Endodermal cell (in vitro differentiated cells): Measurements from ENCODE around the gene HEATR3. TPM values are rescaled to one million over a fixed set of nuclear protein-coding genes. Genes with fewer than 3 reads are reported as not detected.
"Not testable (repeated sequence)": the region's sequence is repeated elsewhere in the genome, so short reads cannot be mapped to it uniquely, and the experiment has no call there.

Experiments used
- DNase-seq: peaks from one replicate; pipeline ENCODE4 v3.0.0-alpha.2; 2017
- H3K27ac ChIP-seq: 2 replicates; pipeline ENCODE4 v1.5.1; 2013; ENCODE audit warnings: mild to moderate bottlenecking, low read depth, low read length, moderate library complexity
- H3K27me3 ChIP-seq: 2 replicates; pipeline ENCODE4 v1.6.1; 2013; ENCODE audit warnings: mild to moderate bottlenecking, low read length, moderate library complexity; ENCODE audit not compliant: insufficient read depth, control insufficient read depth, poor library complexity, severe bottlenecking
- H3K36me3 ChIP-seq: 2 replicates; pipeline ENCODE4 v1.7.0; 2013; ENCODE audit warnings: mild to moderate bottlenecking, low read length, moderate library complexity; ENCODE audit not compliant: control insufficient read depth, insufficient read depth
- H3K4me1 ChIP-seq: one replicate; pipeline ENCODE4 v1.7.0; 2013; ENCODE audit warnings: low read length; ENCODE audit not compliant: control insufficient read depth, insufficient read depth
- H3K4me3 ChIP-seq: 2 replicates; pipeline ENCODE4 v1.5.1; 2013; ENCODE audit warnings: mild to moderate bottlenecking, low read length, moderate library complexity
- H3K9ac ChIP-seq: 2 replicates; pipeline ENCODE4 v1.6.1; 2013; ENCODE audit warnings: mild to moderate bottlenecking, low read length, moderate library complexity; ENCODE audit not compliant: poor library complexity, severe bottlenecking; ENCODE audit errors: extremely low read depth
- H3K9me3 ChIP-seq: 2 replicates; pipeline ENCODE4 v1.6.1; 2013; ENCODE audit warnings: mild to moderate bottlenecking, low read length, moderate library complexity; ENCODE audit not compliant: control insufficient read depth
- H3K27ac Mint-ChIP-seq: 2 replicates; pipeline ENCODE4 v1.8.0; 2020; ENCODE audit warnings: mixed read lengths
- H3K27me3 Mint-ChIP-seq: 2 replicates; pipeline ENCODE4 v1.8.0; 2021; ENCODE audit warnings: mild to moderate bottlenecking, mixed read lengths; ENCODE audit not compliant: insufficient read depth
- H3K36me3 Mint-ChIP-seq: 2 replicates; pipeline ENCODE4 v1.8.0; 2020; ENCODE audit warnings: low read depth, mixed read lengths
- H3K4me1 Mint-ChIP-seq: 2 replicates; pipeline ENCODE4 v1.8.0; 2020; ENCODE audit warnings: mixed read lengths
- H3K4me3 Mint-ChIP-seq: 2 replicates; pipeline ENCODE4 v1.8.0; 2020; ENCODE audit warnings: mild to moderate bottlenecking, moderate library complexity, mixed read lengths
- H3K9me3 Mint-ChIP-seq: 2 replicates; pipeline ENCODE4 v1.8.0; 2020; ENCODE audit warnings: mild to moderate bottlenecking, mixed read lengths
- WGBS, 2 experiments: methylation state at CpG; one replicate each; pipeline versions ENCODE4 v1.1.5 to v1.1.7; 2013; ENCODE audit warnings: missing lambda C conversion rate in 2 of 2, mixed read lengths in 1 of 2; ENCODE audit not compliant: insufficient coverage in 1 of 2, insufficient read length in 1 of 2; 5-methylcytosine and 5-hydroxymethylcytosine counted together
- total RNA-seq, 2 donors: library from RNA; stranded (reverse); fragmentation: NEBNext Ultra II Directional in 1 of 2; extraction: Animal tissue kit (Norgen Biotek cat#: 25700) in 1 of 2; gene quantifications; 2 replicates in 1 of 2; 3 replicates in 1 of 2; pipeline ENCODE4 v1.2.1, GENCODE V29; 2021
- TF ChIP-seq, protein P1 (sequence below): fragments of 200-600 bp; sonication (generic); conservative IDR thresholded peaks from 2 replicates; pipeline ENCODE4 v1.5.0; 2021; ENCODE audit warnings: antibody characterized with exemption, mild to moderate bottlenecking

The HEATR3 gene
- total RNA-seq, 2 donors from 2014 or later = 13.0 to 14.9 TPM

DNA sequence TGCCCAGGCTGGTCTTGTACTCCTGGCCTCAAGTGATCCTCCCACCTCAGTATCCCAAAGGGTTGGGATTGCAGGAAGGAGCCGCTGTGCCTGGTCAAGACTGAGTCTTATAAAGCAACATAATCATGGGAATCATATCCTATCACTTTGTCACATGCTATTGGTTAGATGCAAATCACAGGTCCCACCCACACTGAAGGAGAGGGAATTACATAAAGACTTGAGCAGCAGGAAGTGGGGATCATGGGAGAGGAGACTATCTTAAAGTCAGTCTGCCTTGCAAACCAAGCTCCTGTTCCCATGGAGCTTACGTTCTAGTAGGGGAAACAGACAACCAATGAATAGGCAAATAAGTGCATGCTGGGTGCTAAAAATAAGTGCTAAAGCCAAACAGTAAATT lies 59.0 kb downstream of the HEATR3 start:
- H3K4me3 ChIP-seq = no peak overlapping the region
- no peak overlapping the region for H3K27ac ChIP-seq
- H3K27me3 Mint-ChIP-seq = no peaks in the 10 kb centered on the region
- H3K9ac ChIP-seq = no peak overlapping the region
- no peaks in the 10 kb centered on the region for H3K4me1 ChIP-seq
- no peak for DNase-seq
- H3K27ac Mint-ChIP-seq = no peak overlapping the region
- no peak overlapping the region for H3K4me3 Mint-ChIP-seq
- H3K27me3 ChIP-seq = no peaks in the 10 kb centered on the region
- H3K36me3 Mint-ChIP-seq = no peaks in the 10 kb centered on the region
- 90 to 100% methylated on average over 1 to 2 of the region's 2 CpGs for WGBS, 2 experiments
- no peaks in the 10 kb centered on the region for H3K36me3 ChIP-seq
- TF ChIP-seq, protein P1, sequence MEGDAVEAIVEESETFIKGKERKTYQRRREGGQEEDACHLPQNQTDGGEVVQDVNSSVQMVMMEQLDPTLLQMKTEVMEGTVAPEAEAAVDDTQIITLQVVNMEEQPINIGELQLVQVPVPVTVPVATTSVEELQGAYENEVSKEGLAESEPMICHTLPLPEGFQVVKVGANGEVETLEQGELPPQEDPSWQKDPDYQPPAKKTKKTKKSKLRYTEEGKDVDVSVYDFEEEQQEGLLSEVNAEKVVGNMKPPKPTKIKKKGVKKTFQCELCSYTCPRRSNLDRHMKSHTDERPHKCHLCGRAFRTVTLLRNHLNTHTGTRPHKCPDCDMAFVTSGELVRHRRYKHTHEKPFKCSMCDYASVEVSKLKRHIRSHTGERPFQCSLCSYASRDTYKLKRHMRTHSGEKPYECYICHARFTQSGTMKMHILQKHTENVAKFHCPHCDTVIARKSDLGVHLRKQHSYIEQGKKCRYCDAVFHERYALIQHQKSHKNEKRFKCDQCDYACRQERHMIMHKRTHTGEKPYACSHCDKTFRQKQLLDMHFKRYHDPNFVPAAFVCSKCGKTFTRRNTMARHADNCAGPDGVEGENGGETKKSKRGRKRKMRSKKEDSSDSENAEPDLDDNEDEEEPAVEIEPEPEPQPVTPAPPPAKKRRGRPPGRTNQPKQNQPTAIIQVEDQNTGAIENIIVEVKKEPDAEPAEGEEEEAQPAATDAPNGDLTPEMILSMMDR = no peak
- no peaks in the 10 kb centered on the region for H3K9me3 ChIP-seq
- peaks cover 2% of the 10 kb centered on the region for H3K4me1 Mint-ChIP-seq
- no peaks in the 10 kb centered on the region for H3K9me3 Mint-ChIP-seq

DNA sequence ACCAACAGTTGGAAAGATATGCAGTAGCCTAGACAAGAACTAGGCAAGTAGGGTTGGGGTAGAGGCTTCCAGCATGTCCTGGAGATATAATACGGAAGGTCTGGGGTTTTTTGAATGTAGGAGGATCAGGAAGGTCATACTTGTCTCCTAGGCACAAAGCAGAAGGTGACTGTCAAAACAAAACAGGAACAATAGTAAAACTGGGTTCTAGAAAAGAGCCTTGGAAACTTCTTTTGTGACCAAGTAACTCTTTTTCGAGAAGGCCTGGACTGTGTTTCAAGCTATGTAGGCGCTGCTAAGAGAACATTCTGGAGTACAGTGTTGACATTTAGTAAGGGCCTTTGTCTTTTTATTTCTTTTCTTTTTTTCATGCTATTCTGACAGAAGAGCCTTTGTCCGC lies 60.4 kb downstream of the HEATR3 start:
- Mint-ChIP-seq H3K4me1 (peaks cover 2% of the 10 kb centered on the region), H3K27ac (no peak overlapping the region), H3K27me3 (no peaks in the 10 kb centered on the region), H3K4me3 (no peak overlapping the region), H3K36me3 (no peaks in the 10 kb centered on the region), H3K9me3 (no peaks in the 10 kb centered on the region)
- no peak for DNase-seq
- no peaks in the 10 kb centered on the region for H3K27me3 ChIP-seq
- no peak overlapping the region for H3K4me3 ChIP-seq
- TF ChIP-seq, protein P1 = no peak
- 95 to 100% methylated on average over 3 to 4 of the region's 4 CpGs for WGBS, 2 experiments
- H3K9me3 ChIP-seq = no peaks in the 10 kb centered on the region
- H3K9ac ChIP-seq = no peak overlapping the region
- H3K4me1 ChIP-seq = no peaks in the 10 kb centered on the region
- H3K36me3 ChIP-seq = no peaks in the 10 kb centered on the region
- H3K27ac ChIP-seq = no peak overlapping the region

DNA sequence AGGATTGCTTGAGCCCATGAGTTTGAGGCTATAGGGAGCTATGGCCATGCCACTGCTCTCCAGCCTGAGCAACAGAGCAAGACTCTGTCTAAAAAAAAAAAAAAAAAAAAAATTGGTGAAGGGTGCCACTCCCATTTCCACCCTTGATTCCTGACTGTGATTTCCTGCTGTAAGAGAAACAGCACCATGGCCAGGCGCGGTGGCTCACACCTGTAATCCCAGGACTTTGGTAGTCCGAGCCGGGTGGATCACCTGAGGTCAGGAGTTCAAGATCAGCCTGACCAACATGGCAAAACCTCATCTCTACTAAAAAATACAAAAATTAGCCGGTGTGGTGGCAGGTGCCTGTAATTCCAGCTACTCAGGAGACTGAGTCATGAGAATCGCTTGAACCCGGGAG lies 66.8 kb downstream of the HEATR3 start:
- H3K36me3 Mint-ChIP-seq, H3K27me3 Mint-ChIP-seq, H3K4me3 ChIP-seq, H3K4me1 ChIP-seq, H3K36me3 ChIP-seq, H3K27me3 ChIP-seq, H3K4me3 Mint-ChIP-seq, H3K27ac Mint-ChIP-seq, H3K27ac ChIP-seq, H3K9me3 Mint-ChIP-seq, DNase-seq, H3K9me3 ChIP-seq, H3K9ac ChIP-seq, H3K4me1 Mint-ChIP-seq: not testable (repeated sequence)
- 93 to 98% methylated on average over 6 to 7 of the region's 7 CpGs for WGBS, 2 experiments

DNA sequence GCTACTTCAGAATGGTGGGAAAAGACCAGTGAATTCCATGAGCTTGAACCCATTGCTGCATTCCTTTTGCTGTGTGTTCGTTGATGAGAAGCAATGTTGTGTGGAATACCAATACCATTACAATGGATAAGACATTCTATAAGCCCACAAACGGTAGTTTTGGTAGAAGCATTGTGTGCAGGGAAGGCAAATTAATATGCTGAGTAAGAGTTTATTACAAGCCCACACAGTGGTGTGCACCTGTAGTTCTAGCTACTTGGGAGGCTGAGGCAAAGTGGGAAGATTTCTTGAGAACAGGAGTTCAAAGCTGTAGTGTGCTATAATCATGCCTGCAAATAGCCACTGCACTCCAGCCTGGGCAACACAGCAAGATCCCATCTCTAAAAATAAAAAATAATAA lies 67.4 kb downstream of the HEATR3 start:
- Histone ChIP-seq H3K27me3 (no peaks in the 10 kb centered on the region), H3K4me3 (no peak overlapping the region), H3K27ac (no peak overlapping the region), H3K9ac (no peak overlapping the region), H3K36me3 (no peaks in the 10 kb centered on the region), H3K9me3 (no peaks in the 10 kb centered on the region), H3K4me1 (no peaks in the 10 kb centered on the region)
- no peaks in the 10 kb centered on the region for H3K9me3 Mint-ChIP-seq
- WGBS, 2 experiments = 38% methylated on average over 2 of the region's 2 CpGs; no CpG with 5 or more reads in 1 of the 2 experiments
- H3K4me1 Mint-ChIP-seq = no peaks in the 10 kb centered on the region
- H3K4me3 Mint-ChIP-seq = no peak overlapping the region
- no peaks in the 10 kb centered on the region for H3K36me3 Mint-ChIP-seq
- no peak overlapping the region for H3K27ac Mint-ChIP-seq
- TF ChIP-seq, protein P1 = no peak
- DNase-seq = no peak
- H3K27me3 Mint-ChIP-seq = no peaks in the 10 kb centered on the region
